ENCODE measurements around the gene UFD1. TPM values are rescaled to one million over a fixed set of nuclear protein-coding genes. Genes with fewer than 3 reads are reported as not detected.
"Not testable (repeated sequence)": the region's sequence is repeated elsewhere in the genome, so short reads cannot be mapped to it uniquely, and the experiment has no call there.

The UFD1 gene
- polyA plus RNA-seq, 1 experiment, result 135 TPM

DNA sequence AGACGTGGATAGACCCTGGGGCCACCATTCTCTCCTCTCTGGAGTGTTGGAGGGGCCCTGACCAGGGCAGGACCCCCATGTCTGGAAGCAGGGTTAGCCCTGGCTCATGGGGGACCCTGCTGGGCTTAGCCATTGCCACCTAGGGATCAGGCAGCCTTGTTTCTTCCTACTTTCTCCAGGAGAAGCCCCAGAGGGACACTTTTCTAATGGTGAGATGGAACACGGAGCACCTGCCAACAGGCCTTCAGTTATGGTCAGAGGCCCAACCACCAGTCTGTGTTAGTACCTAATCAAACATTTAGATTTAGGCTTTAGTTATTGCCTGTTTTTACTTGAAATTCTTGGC lies 29.6 kb downstream of the UFD1 start:
- no peak for DNase-seq (ENCODE audit: low read depth)
- ChIA-PET CTCF (interaction anchor here (0.6 to 0.7 kb wide), 2 partner anchors 18 to 123 kb away, joined by 3 read pairs; no protein-coding TSS in a partner anchor), POLR2A (no interaction called here)
- H3K4me3 ChIP-seq (ENCODE audit: low read depth, low read length), result no peak overlapping the region
- H3K36me3 ChIP-seq (ENCODE audit: control insufficient read depth, insufficient read depth, low read length), result peaks cover 10% of the 10 kb centered on the region
- TF ChIP-seq, protein P1, sequence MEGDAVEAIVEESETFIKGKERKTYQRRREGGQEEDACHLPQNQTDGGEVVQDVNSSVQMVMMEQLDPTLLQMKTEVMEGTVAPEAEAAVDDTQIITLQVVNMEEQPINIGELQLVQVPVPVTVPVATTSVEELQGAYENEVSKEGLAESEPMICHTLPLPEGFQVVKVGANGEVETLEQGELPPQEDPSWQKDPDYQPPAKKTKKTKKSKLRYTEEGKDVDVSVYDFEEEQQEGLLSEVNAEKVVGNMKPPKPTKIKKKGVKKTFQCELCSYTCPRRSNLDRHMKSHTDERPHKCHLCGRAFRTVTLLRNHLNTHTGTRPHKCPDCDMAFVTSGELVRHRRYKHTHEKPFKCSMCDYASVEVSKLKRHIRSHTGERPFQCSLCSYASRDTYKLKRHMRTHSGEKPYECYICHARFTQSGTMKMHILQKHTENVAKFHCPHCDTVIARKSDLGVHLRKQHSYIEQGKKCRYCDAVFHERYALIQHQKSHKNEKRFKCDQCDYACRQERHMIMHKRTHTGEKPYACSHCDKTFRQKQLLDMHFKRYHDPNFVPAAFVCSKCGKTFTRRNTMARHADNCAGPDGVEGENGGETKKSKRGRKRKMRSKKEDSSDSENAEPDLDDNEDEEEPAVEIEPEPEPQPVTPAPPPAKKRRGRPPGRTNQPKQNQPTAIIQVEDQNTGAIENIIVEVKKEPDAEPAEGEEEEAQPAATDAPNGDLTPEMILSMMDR (IDR thresholded peaks at IDR 0.05; ENCODE audit: insufficient read depth, low read depth, low read length), result no peak
- no peaks in the 10 kb centered on the region for H3K27me3 ChIP-seq (ENCODE audit: control insufficient read depth, insufficient read depth, low read length)

- Histone ChIP-seq H3K36me3 (ENCODE audit: control insufficient read depth, insufficient read depth, low read length) (peaks cover 14% of the 10 kb centered on the region), H3K27me3 (ENCODE audit: control insufficient read depth, insufficient read depth, low read length) (no peaks in the 10 kb centered on the region), H3K4me3 (ENCODE audit: low read depth, low read length) (no peak overlapping the region)
- CTCF ChIA-PET, result no interaction called here
- TF ChIP-seq, protein P1 (IDR thresholded peaks at IDR 0.05; ENCODE audit: insufficient read depth, low read depth, low read length), result no peak
- DNase-seq (ENCODE audit: low read depth), result no peak
- POLR2A ChIA-PET, result no interaction called here
Observed at GRCh38 chr22:19448739-19449421, 30.1 kb downstream of the UFD1 start.

DNA sequence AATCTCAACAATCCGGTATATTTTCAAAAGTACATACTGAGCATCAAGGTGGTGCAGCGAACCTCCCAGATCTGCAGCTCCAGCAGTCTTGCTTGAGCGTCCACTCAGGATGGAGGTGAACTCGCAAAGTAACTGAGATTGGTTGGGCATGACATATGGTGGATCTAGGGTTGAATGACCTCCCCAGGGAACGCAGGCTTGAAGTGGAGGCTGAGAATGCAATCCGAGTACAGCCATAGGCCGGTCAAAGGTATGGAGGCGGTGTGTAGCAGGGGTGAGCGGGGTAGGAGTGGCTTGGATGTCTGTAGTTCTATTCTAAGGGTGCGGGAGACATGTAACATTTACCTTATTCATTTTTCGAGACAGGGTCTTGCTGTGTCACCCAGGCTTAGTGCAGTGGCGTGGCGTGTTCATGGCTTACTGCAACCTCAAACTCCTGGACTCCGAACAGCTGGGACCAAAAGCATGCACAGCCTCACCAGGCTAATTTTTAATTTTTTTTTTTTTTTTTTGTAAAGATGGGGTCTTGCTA lies 30.9 kb downstream of the UFD1 start:
- no peak for DNase-seq (ENCODE audit: low read depth)
- Histone ChIP-seq H3K36me3 (ENCODE audit: control insufficient read depth, insufficient read depth, low read length) (peaks cover 11% of the 10 kb centered on the region), H3K4me3 (ENCODE audit: low read depth, low read length) (peak overlapping the region; percentile 76), H3K27me3 (ENCODE audit: control insufficient read depth, insufficient read depth, low read length) (no peaks in the 10 kb centered on the region)
- TF ChIP-seq, protein P1 (IDR thresholded peaks at IDR 0.05; ENCODE audit: insufficient read depth, low read depth, low read length), result no peak
- ChIA-PET POLR2A (no interaction called here), CTCF (no interaction called here)

DNA sequence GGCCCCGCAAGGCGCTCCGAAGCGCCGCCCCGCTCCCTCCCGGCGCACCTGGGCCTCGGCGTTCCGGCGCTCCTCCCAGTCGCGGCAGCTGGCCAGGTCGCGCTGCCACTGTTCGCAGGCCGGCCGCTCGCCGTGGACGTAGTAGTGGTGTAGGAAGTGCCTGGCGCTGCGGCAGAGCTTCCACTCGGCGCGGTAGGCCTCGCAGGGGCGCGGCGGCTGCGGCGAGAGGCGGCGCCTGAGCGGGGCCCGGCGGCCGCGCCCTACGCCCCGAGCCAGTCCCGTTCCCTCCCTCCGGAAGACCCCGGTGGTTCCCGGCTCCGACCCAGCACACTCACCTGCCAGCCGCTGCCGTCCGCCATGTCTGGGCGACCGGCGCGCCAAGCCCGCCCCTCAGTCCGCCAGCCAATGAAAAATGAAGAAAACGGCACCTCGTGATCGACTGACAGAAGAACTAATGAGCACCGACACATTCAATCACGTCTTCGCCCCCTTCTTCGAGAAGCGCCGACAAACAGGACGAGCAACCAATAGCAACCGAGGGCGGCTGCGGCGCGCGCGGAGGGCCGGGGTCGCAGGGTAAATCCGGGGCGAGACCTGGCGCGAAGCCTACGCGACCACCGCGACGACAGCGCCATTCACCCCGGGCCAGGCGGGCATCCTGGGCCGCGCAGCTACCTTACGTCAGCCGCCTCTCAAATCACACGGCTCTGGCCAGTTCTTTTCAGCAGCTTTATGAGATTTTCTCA lies 31.5 kb downstream of the UFD1 start, which contains the start of gene C22orf39:
Gene C22orf39 (minus strand): TSS at position 382 of the 746 bp plus-strand sequence. CDS start 23 bp downstream, at position 359.
- Histone ChIP-seq H3K4me3 (ENCODE audit: low read depth, low read length) (peak within 1 kb of the TSS; percentile 76), H3K36me3 (ENCODE audit: control insufficient read depth, insufficient read depth, low read length) (peaks cover 11% of the 10 kb centered on the region), H3K27me3 (ENCODE audit: control insufficient read depth, insufficient read depth, low read length) (no peaks in the 10 kb centered on the region)
- POLR2A ChIA-PET, result no interaction called here
- TF ChIP-seq, protein P1 (IDR thresholded peaks at IDR 0.05; ENCODE audit: insufficient read depth, low read depth, low read length), result no peak
- CTCF ChIA-PET, result no interaction called here
- peak; percentile 50 for DNase-seq (ENCODE audit: low read depth)

DNA sequence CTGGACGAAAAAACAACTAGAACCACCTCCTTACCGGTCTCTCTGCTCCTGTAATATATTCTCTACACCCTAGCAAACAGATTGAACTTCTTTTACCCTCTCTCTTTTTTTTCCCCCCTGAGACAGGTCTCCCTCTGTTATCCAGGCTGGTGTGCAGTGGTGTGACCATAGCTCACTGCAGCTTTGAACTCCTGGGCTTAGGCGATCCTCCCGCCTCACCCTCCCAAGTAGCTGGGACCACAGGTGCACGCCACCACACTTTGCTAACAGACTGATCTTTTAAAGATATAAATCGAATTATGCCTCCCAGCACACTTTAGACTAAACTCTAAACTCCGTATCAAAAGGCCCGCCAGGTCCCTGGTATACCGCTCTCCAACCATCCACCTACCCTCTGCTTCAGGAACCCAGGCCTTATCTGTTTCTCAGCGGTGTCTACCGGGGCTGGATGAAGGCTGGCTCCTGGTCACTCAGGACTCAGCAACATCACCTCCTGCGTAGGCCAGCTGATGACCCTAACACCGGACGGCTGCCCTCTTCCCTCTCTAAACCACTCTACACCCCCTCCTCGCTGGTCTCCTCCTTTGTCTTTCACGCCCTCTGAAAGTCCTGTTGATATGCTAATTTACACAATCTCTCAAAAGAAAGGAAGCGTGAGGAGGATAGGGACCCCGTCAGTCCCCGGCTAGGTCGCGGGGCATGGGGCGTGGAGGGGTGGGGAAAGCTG lies 32.2 kb downstream of the UFD1 start:
- Histone ChIP-seq H3K4me3 (ENCODE audit: low read depth, low read length) (peak overlapping the region; percentile 76), H3K27me3 (ENCODE audit: control insufficient read depth, insufficient read depth, low read length) (no peaks in the 10 kb centered on the region), H3K36me3 (ENCODE audit: control insufficient read depth, insufficient read depth, low read length) (peaks cover 11% of the 10 kb centered on the region)
- CTCF ChIA-PET, result no interaction called here
- TF ChIP-seq, protein P1 (IDR thresholded peaks at IDR 0.05; ENCODE audit: insufficient read depth, low read depth, low read length), result no peak
- no peak for DNase-seq (ENCODE audit: low read depth)
- POLR2A ChIA-PET, result no interaction called here

GRCh38 chr22:19445279-19445982 lies 33.6 kb downstream of the UFD1 start:
- not testable (repeated sequence) for DNase-seq (ENCODE audit: low read depth); H3K27me3 ChIP-seq (ENCODE audit: control insufficient read depth, insufficient read depth, low read length); H3K36me3 ChIP-seq (ENCODE audit: control insufficient read depth, insufficient read depth, low read length); H3K4me3 ChIP-seq (ENCODE audit: low read depth, low read length)
- POLR2A ChIA-PET, result interaction anchor here (0.6 kb wide), 1 partner anchor 19 kb away, joined by 3 read pairs; no protein-coding TSS in a partner anchor
- CTCF ChIA-PET, result interaction anchor here (0.7 kb wide), 1 partner anchor 78 kb away, joined by 3 read pairs; no protein-coding TSS in a partner anchor
